WTC11 (cell line): ENCODE measurements around the gene MUC6. TPM values are rescaled to one million over a fixed set of nuclear protein-coding genes. Genes with fewer than 3 reads are reported as not detected.

Experiments used
- ATAC-seq: fragments of 200-7000 bp; cut with Tn5 transposase; 2 replicates; pipeline ENCODE4 v1.10.0; 2021; ENCODE audit warnings: mild to moderate bottlenecking, moderate library complexity
- CTCF ChIA-PET: fragments of 300-600 bp; sonication (Branson Sonifier 250); formaldehyde crosslinking; loops from one replicate; lab custom pipeline; 2021; ENCODE audit warnings: antibody characterized with exemption; lab: Charles Lee
- POLR2A ChIA-PET: fragments of 350-600 bp; sonication (Branson Sonifier 250); formaldehyde crosslinking; loops from one replicate; lab custom pipeline; 2021; ENCODE audit warnings: antibody characterized with exemption; lab: Charles Lee
- DNase-seq: peaks from one replicate; pipeline ENCODE4 v3.0.0; 2021; ENCODE audit warnings: low spot score
- H3K27ac Mint-ChIP-seq: 2 replicates; pipeline ENCODE4 v1.8.0; 2021; ENCODE audit warnings: mixed read lengths
- H3K27me3 Mint-ChIP-seq: 2 replicates; pipeline ENCODE4 v1.8.0; 2021; ENCODE audit warnings: low read depth, mild to moderate bottlenecking, moderate library complexity, mixed read lengths
- H3K36me3 Mint-ChIP-seq: 2 replicates; pipeline ENCODE4 v1.8.0; 2021; ENCODE audit warnings: mixed read lengths
- H3K4me1 Mint-ChIP-seq: 2 replicates; pipeline ENCODE4 v1.8.0; 2022; ENCODE audit warnings: mixed read lengths
- H3K4me3 Mint-ChIP-seq: 2 replicates; pipeline ENCODE4 v1.8.0; 2021; ENCODE audit warnings: mild to moderate bottlenecking, moderate library complexity, mixed read lengths
- H3K9me3 Mint-ChIP-seq: 2 replicates; pipeline ENCODE4 v1.8.0; 2021; ENCODE audit warnings: mixed read lengths
- CBFB ChIP-seq: sonication (generic); formaldehyde crosslinking; IDR thresholded peaks from 2 replicates; pipeline ENCODE4 v1.8.1; 2022; ENCODE audit warnings: mild to moderate bottlenecking, low read depth, missing genetic modification reagents
- FOXP1 ChIP-seq: sonication (generic); formaldehyde crosslinking; IDR thresholded peaks from 2 replicates; pipeline ENCODE4 v1.8.0; 2022; ENCODE audit warnings: missing genetic modification reagents, mild to moderate bottlenecking, moderate library complexity, borderline replicate concordance
- GABPB1 ChIP-seq: sonication (generic); formaldehyde crosslinking; IDR thresholded peaks from 2 replicates; pipeline ENCODE4 v1.8.1; 2023; ENCODE audit warnings: mild to moderate bottlenecking, missing genetic modification reagents
- GRHL2 ChIP-seq: fragments of 250-450 bp; sonication (Bioruptor Pico); IDR thresholded peaks from 2 replicates; pipeline ENCODE4 v1.8.0; 2022; ENCODE audit warnings: mild to moderate bottlenecking, moderate library complexity; ENCODE audit not compliant: insufficient replicate concordance, severe bottlenecking
- IRF2 ChIP-seq: sonication (generic); formaldehyde crosslinking; IDR thresholded peaks from 2 replicates; pipeline ENCODE4 v1.8.0; 2022; ENCODE audit warnings: low read depth, missing genetic modification reagents, borderline replicate concordance
- MYBL2 ChIP-seq: sonication (generic); formaldehyde crosslinking; IDR thresholded peaks from 2 replicates; pipeline ENCODE4 v1.8.1; 2023; ENCODE audit warnings: mild to moderate bottlenecking, moderate library complexity, missing genetic modification reagents
- NFATC4 ChIP-seq: fragments of 250-450 bp; sonication (Bioruptor Pico); IDR thresholded peaks from 2 replicates; pipeline ENCODE4 v1.9.0; 2021; ENCODE audit warnings: mild to moderate bottlenecking
- NFYB ChIP-seq: sonication (generic); formaldehyde crosslinking; conservative IDR thresholded peaks from 2 replicates; pipeline ENCODE4 v1.8.0; 2022; ENCODE audit warnings: low read depth, missing genetic modification reagents
- SMAD3 ChIP-seq: sonication (generic); formaldehyde crosslinking; IDR thresholded peaks from 2 replicates; pipeline ENCODE4 v1.8.0; 2022; ENCODE audit warnings: missing genetic modification reagents, mild to moderate bottlenecking, borderline replicate concordance
- TEAD4 ChIP-seq: sonication (generic); formaldehyde crosslinking; IDR thresholded peaks from 2 replicates; pipeline ENCODE4 v1.8.0; 2022; ENCODE audit warnings: mild to moderate bottlenecking, missing genetic modification reagents
- ZNF121 ChIP-seq: sonication (generic); formaldehyde crosslinking; IDR thresholded peaks from 2 replicates; pipeline ENCODE4 v1.8.0; 2023; ENCODE audit warnings: missing genetic modification reagents
- ZNF317 ChIP-seq: sonication (generic); formaldehyde crosslinking; IDR thresholded peaks from 2 replicates; pipeline ENCODE4 v1.8.1; 2023; ENCODE audit warnings: low read depth, mild to moderate bottlenecking, moderate library complexity, missing genetic modification reagents, borderline replicate concordance
- ZNF423 ChIP-seq: fragments of 250-450 bp; sonication (Bioruptor Pico); IDR thresholded peaks from 2 replicates; pipeline ENCODE4 v2.1.2; 2022; ENCODE audit warnings: mild to moderate bottlenecking, moderate library complexity
- total RNA-seq: library from RNA; stranded (reverse); gene quantifications from 3 replicates; pipeline ENCODE4 v1.2.3, GENCODE V29; 2021
- TF ChIP-seq, protein P1 (sequence below): fragments of 250-450 bp; sonication (Bioruptor Pico); conservative IDR thresholded peaks from 2 replicates; pipeline ENCODE4 v1.9.0; 2021; ENCODE audit warnings: mild to moderate bottlenecking
- TF ChIP-seq, protein P2 (sequence below): sonication (generic); formaldehyde crosslinking; IDR thresholded peaks from 2 replicates; pipeline ENCODE4 v1.8.1; 2022; ENCODE audit warnings: low read depth, mild to moderate bottlenecking, moderate library complexity, missing genetic modification reagents, borderline replicate concordance
- TF ChIP-seq, protein P3 (sequence below): sonication (generic); formaldehyde crosslinking; IDR thresholded peaks from 2 replicates; pipeline ENCODE4 v1.8.1; 2023; ENCODE audit warnings: mild to moderate bottlenecking, moderate library complexity, missing genetic modification reagents
- TF ChIP-seq, protein P4 (sequence below): sonication (generic); formaldehyde crosslinking; IDR thresholded peaks from 2 replicates; pipeline ENCODE4 v1.8.0; 2022; ENCODE audit warnings: mild to moderate bottlenecking, missing genetic modification reagents
- TF ChIP-seq, protein P5 (sequence below): fragments of 250-450 bp; sonication (Bioruptor Pico); IDR thresholded peaks from 2 replicates; pipeline ENCODE4 v1.9.0; 2021; ENCODE audit warnings: mild to moderate bottlenecking
- TF ChIP-seq, protein P6 (sequence below): sonication (generic); formaldehyde crosslinking; IDR thresholded peaks from 2 replicates; pipeline ENCODE4 v1.8.1; 2023; ENCODE audit warnings: mild to moderate bottlenecking, missing genetic modification reagents, borderline replicate concordance
- TF ChIP-seq, protein P7 (sequence below): fragments of 250-450 bp; sonication (Bioruptor Pico); IDR thresholded peaks from 2 replicates; pipeline ENCODE4 v2.1.2; 2022; ENCODE audit warnings: mild to moderate bottlenecking, moderate library complexity

The MUC6 gene
- total RNA-seq, 1 experiment from 2014 or later, result 0.13 TPM

DNA sequence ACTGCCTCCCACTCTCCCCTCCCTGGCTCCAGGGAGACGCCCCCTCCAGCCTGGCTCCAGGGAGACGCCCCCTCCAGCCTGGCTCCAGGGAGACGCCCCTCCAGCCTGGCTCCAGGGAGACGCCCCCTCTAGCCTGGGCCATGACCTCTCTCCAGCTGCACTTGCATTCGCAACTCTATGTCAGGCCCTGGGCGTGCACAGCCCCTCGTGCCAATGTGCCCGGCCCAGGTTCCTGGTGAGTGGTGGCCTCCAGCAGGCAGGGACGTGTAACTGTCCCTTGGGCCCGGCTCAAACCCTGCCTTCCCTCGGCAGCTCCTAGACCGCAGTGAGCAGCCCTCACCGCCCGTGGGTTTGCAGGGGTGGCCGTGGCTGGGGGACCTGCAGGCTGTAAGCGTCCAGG is 6.9 kb downstream of the MUC6 start:
- peaks cover 6% of the 10 kb centered on the region for H3K9me3 Mint-ChIP-seq
- no peak overlapping the region for H3K4me3 Mint-ChIP-seq
- no peaks in the 10 kb centered on the region for H3K27me3 Mint-ChIP-seq
- no peaks in the 10 kb centered on the region for H3K4me1 Mint-ChIP-seq
- TF ChIP-seq TEAD4 (CRISPR knock-in tag) (no peak), IRF2 (no peak), ZNF121 (CRISPR knock-in tag) (no peak), FOXP1 (CRISPR knock-in tag) (no peak), GABPB1 (CRISPR knock-in tag) (no peak), CBFB (CRISPR knock-in tag) (no peak), GRHL2 (no peak), SMAD3 (CRISPR knock-in tag) (no peak), NFATC4 (CRISPR knock-in tag) (no peak), NFYB (CRISPR knock-in tag) (no peak), MYBL2 (CRISPR knock-in tag) (no peak), ZNF317 (CRISPR knock-in tag) (no peak), ZNF423 (CRISPR knock-in tag) (no peak)
- TF ChIP-seq, protein P1, sequence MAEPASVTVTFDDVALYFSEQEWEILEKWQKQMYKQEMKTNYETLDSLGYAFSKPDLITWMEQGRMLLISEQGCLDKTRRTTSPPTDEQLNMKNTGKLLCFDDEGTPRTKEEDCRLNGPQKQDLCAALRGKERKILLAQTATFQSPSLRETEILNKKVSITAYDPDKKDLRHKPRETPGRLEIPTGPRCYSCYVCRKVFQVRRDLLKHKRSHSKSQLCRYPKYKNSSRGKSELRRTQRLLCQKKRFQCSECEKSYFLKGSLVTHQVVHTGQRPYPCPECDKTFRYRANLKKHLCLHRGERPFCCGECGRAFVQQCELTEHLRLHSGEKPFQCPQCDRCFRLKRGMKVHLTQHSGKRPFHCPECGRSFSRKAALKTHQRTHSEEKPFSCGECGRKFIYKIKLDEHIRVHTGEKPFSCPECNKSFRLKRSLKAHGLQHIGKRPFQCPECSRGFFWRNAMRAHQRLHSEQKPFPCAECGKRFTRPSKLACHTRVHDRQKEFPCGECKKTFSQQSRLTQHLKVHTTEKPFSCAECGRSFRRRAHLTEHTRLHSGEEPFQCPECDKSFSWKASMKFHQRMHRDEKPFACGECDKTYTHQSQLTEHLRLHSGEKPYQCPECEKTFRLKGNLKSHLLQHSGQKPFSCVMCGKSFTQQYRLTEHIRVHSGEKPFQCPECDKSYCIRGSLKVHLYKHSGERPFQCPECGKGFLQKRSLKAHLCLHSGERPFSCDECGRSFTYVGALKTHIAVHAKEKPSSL (CRISPR knock-in tag), result no peak
- TF ChIP-seq, protein P2, sequence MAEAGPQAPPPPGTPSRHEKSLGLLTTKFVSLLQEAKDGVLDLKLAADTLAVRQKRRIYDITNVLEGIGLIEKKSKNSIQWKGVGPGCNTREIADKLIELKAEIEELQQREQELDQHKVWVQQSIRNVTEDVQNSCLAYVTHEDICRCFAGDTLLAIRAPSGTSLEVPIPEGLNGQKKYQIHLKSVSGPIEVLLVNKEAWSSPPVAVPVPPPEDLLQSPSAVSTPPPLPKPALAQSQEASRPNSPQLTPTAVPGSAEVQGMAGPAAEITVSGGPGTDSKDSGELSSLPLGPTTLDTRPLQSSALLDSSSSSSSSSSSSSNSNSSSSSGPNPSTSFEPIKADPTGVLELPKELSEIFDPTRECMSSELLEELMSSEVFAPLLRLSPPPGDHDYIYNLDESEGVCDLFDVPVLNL, result no peak
- TF ChIP-seq, protein P3, sequence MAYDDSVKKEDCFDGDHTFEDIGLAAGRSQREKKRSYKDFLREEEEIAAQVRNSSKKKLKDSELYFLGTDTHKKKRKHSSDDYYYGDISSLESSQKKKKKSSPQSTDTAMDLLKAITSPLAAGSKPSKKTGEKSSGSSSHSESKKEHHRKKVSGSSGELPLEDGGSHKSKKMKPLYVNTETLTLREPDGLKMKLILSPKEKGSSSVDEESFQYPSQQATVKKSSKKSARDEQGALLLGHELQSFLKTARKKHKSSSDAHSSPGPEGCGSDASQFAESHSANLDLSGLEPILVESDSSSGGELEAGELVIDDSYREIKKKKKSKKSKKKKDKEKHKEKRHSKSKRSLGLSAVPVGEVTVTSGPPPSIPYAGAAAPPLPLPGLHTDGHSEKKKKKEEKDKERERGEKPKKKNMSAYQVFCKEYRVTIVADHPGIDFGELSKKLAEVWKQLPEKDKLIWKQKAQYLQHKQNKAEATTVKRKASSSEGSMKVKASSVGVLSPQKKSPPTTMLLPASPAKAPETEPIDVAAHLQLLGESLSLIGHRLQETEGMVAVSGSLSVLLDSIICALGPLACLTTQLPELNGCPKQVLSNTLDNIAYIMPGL (CRISPR knock-in tag), result no peak
- TF ChIP-seq, protein P4, sequence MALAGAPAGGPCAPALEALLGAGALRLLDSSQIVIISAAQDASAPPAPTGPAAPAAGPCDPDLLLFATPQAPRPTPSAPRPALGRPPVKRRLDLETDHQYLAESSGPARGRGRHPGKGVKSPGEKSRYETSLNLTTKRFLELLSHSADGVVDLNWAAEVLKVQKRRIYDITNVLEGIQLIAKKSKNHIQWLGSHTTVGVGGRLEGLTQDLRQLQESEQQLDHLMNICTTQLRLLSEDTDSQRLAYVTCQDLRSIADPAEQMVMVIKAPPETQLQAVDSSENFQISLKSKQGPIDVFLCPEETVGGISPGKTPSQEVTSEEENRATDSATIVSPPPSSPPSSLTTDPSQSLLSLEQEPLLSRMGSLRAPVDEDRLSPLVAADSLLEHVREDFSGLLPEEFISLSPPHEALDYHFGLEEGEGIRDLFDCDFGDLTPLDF (CRISPR knock-in tag), result no peak
- TF ChIP-seq, protein P5, sequence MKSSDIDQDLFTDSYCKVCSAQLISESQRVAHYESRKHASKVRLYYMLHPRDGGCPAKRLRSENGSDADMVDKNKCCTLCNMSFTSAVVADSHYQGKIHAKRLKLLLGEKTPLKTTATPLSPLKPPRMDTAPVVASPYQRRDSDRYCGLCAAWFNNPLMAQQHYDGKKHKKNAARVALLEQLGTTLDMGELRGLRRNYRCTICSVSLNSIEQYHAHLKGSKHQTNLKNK (CRISPR knock-in tag), result no peak
- TF ChIP-seq, protein P6, sequence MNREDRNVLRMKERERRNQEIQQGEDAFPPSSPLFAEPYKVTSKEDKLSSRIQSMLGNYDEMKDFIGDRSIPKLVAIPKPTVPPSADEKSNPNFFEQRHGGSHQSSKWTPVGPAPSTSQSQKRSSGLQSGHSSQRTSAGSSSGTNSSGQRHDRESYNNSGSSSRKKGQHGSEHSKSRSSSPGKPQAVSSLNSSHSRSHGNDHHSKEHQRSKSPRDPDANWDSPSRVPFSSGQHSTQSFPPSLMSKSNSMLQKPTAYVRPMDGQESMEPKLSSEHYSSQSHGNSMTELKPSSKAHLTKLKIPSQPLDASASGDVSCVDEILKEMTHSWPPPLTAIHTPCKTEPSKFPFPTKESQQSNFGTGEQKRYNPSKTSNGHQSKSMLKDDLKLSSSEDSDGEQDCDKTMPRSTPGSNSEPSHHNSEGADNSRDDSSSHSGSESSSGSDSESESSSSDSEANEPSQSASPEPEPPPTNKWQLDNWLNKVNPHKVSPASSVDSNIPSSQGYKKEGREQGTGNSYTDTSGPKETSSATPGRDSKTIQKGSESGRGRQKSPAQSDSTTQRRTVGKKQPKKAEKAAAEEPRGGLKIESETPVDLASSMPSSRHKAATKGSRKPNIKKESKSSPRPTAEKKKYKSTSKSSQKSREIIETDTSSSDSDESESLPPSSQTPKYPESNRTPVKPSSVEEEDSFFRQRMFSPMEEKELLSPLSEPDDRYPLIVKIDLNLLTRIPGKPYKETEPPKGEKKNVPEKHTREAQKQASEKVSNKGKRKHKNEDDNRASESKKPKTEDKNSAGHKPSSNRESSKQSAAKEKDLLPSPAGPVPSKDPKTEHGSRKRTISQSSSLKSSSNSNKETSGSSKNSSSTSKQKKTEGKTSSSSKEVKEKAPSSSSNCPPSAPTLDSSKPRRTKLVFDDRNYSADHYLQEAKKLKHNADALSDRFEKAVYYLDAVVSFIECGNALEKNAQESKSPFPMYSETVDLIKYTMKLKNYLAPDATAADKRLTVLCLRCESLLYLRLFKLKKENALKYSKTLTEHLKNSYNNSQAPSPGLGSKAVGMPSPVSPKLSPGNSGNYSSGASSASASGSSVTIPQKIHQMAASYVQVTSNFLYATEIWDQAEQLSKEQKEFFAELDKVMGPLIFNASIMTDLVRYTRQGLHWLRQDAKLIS, result no peak
- TF ChIP-seq, protein P7, sequence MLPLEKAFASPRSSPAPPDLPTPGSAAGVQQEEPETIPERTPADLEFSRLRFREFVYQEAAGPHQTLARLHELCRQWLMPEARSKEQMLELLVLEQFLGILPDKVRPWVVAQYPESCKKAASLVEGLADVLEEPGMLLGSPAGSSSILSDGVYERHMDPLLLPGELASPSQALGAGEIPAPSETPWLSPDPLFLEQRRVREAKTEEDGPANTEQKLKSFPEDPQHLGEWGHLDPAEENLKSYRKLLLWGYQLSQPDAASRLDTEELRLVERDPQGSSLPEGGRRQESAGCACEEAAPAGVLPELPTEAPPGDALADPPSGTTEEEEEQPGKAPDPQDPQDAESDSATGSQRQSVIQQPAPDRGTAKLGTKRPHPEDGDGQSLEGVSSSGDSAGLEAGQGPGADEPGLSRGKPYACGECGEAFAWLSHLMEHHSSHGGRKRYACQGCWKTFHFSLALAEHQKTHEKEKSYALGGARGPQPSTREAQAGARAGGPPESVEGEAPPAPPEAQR (CRISPR knock-in tag), result no peak
- POLR2A ChIA-PET, result no interaction called here
- DNase-seq (no peak), ATAC-seq (peak; percentile 35)
- H3K36me3 Mint-ChIP-seq, result no peaks in the 10 kb centered on the region
- CTCF ChIA-PET, result interaction anchor here (0.6 kb wide), 2 partner anchors 13 to 22 kb away, joined by 3 to 8 read pairs; no protein-coding TSS in a partner anchor
- no peak overlapping the region for H3K27ac Mint-ChIP-seq
